ENCODE data around the gene VSIR. TPM values are rescaled to one million over a fixed set of nuclear protein-coding genes. Genes with fewer than 3 reads are reported as not detected.

VSIR gene
- total RNA-seq, 1 donor from 2014 or later, result 2.9 TPM

- Histone ChIP-seq H3K4me2 (ENCODE audit: low read length) (no peak overlapping the region), H3K4me1 (ENCODE audit: insufficient read depth, low read length) (no peaks in the 10 kb centered on the region), H2AFZ (ENCODE audit: low read depth, low read length) (no peak overlapping the region), H3K27ac (ENCODE audit: low read depth, low read length) (no peak overlapping the region), H3K4me3 (ENCODE audit: insufficient read depth, low read depth, low read length) (no peak overlapping the region), H3K9me3 (ENCODE audit: insufficient read depth, low read depth, low read length) (peaks cover 3% of the 10 kb centered on the region), H3K79me2 (ENCODE audit: insufficient read depth, low read length) (no peaks in the 10 kb centered on the region), H3K36me3 (ENCODE audit: insufficient read depth, low read length) (no peaks in the 10 kb centered on the region), H3K27me3 (ENCODE audit: insufficient read depth, low read length) (no peaks in the 10 kb centered on the region), H4K20me1 (ENCODE audit: insufficient read depth, low read length) (no peaks in the 10 kb centered on the region), H3K9ac (ENCODE audit: low read length) (no peak overlapping the region)
- no peak overlapping the region for H3K27ac Mint-ChIP-seq (ENCODE audit: unreplicated experiment)
- H3K36me3 Mint-ChIP-seq (ENCODE audit: low read depth, unreplicated experiment), result no peaks in the 10 kb centered on the region
- TF ChIP-seq, protein P1, sequence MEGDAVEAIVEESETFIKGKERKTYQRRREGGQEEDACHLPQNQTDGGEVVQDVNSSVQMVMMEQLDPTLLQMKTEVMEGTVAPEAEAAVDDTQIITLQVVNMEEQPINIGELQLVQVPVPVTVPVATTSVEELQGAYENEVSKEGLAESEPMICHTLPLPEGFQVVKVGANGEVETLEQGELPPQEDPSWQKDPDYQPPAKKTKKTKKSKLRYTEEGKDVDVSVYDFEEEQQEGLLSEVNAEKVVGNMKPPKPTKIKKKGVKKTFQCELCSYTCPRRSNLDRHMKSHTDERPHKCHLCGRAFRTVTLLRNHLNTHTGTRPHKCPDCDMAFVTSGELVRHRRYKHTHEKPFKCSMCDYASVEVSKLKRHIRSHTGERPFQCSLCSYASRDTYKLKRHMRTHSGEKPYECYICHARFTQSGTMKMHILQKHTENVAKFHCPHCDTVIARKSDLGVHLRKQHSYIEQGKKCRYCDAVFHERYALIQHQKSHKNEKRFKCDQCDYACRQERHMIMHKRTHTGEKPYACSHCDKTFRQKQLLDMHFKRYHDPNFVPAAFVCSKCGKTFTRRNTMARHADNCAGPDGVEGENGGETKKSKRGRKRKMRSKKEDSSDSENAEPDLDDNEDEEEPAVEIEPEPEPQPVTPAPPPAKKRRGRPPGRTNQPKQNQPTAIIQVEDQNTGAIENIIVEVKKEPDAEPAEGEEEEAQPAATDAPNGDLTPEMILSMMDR (IDR thresholded peaks at IDR 0.05; ENCODE audit: insufficient read depth, low read depth, low read length), result no peak
- no peak for TF ChIP-seq EZH2 (IDR thresholded peaks at IDR 0.05; ENCODE audit: insufficient read depth, low read length)
- no peak overlapping the region for H3K4me3 Mint-ChIP-seq (ENCODE audit: unreplicated experiment)
- H3K4me1 Mint-ChIP-seq (ENCODE audit: low read depth, unreplicated experiment), result peaks cover 7% of the 10 kb centered on the region
- no peak for FAIRE-seq
- H3K27me3 Mint-ChIP-seq (ENCODE audit: low read depth, unreplicated experiment), result peaks cover 52% of the 10 kb centered on the region
- no peak for DNase-seq (ENCODE audit: low read depth)
- peaks cover 4% of the 10 kb centered on the region for H3K9me3 Mint-ChIP-seq (ENCODE audit: unreplicated experiment)
Measured at GRCh38 chr10:71745664-71746250, 27.6 kb downstream of the VSIR start.

- no peak overlapping the region for H3K4me2 ChIP-seq (ENCODE audit: low read length)
- no peak overlapping the region for H3K27ac Mint-ChIP-seq (ENCODE audit: unreplicated experiment)
Measured at GRCh38 chr10:71744897-71745663, 28.2 kb downstream of the VSIR start.

More at GRCh38 chr10:71744897-71745663, 28.2 kb downstream of the VSIR start:
- H3K36me3 Mint-ChIP-seq (ENCODE audit: low read depth, unreplicated experiment), result no peaks in the 10 kb centered on the region
- H3K9me3 Mint-ChIP-seq (ENCODE audit: unreplicated experiment), result peaks cover 4% of the 10 kb centered on the region
- H2AFZ ChIP-seq (ENCODE audit: low read depth, low read length), result no peak overlapping the region
- H3K36me3 ChIP-seq (ENCODE audit: insufficient read depth, low read length), result no peaks in the 10 kb centered on the region
- H3K4me1 Mint-ChIP-seq (ENCODE audit: low read depth, unreplicated experiment), result peaks cover 7% of the 10 kb centered on the region
- H3K4me3 Mint-ChIP-seq (ENCODE audit: unreplicated experiment), result no peak overlapping the region
- FAIRE-seq (no peak), DNase-seq (ENCODE audit: low read depth) (no peak)
- no peak overlapping the region for H3K9ac ChIP-seq (ENCODE audit: low read length)
- H4K20me1 ChIP-seq (ENCODE audit: insufficient read depth, low read length), result no peaks in the 10 kb centered on the region
- H3K27me3 ChIP-seq (ENCODE audit: insufficient read depth, low read length), result no peaks in the 10 kb centered on the region
- H3K27me3 Mint-ChIP-seq (ENCODE audit: low read depth, unreplicated experiment), result peaks cover 49% of the 10 kb centered on the region
- H3K4me1 ChIP-seq (ENCODE audit: insufficient read depth, low read length), result no peaks in the 10 kb centered on the region
- no peak overlapping the region for H3K4me3 ChIP-seq (ENCODE audit: insufficient read depth, low read depth, low read length)
- peaks cover 3% of the 10 kb centered on the region for H3K9me3 ChIP-seq (ENCODE audit: insufficient read depth, low read depth, low read length)
- no peaks in the 10 kb centered on the region for H3K79me2 ChIP-seq (ENCODE audit: insufficient read depth, low read length)
- TF ChIP-seq EZH2 (IDR thresholded peaks at IDR 0.05; ENCODE audit: insufficient read depth, low read length), result no peak
- TF ChIP-seq, protein P1 (IDR thresholded peaks at IDR 0.05; ENCODE audit: insufficient read depth, low read depth, low read length), result no peak
- H3K27ac ChIP-seq (ENCODE audit: low read depth, low read length), result no peak overlapping the region

Data from astrocyte (in vitro differentiated cells and primary cell).